IMR-90 (cell line): ENCODE measurements around the gene ARHGAP31. TPM values are rescaled to one million over a fixed set of nuclear protein-coding genes. Genes with fewer than 3 reads are reported as not detected.

Experiments used
- ATAC-seq: fragments of 200-7000 bp; cut with Tn5 transposase; 2 replicates; pipeline ENCODE4 v1.9.1; 2020; ENCODE audit warnings: low read depth, mild to moderate bottlenecking, moderate library complexity
- BruUV-seq: library from RNA; stranded (reverse); fragments of 400-500 nt; replicated peaks from 2 replicates; lab custom pipeline; 2021; lab: Mats Ljungman, UMichigan
- CTCF ChIA-PET: fragments of 300-600 bp; formaldehyde crosslinking; extraction: SDS; loops from one replicate; lab custom pipeline; 2021; ENCODE audit warnings: antibody characterized with exemption; lab: Yijun Ruan, JAX
- POLR2A ChIA-PET: fragments of 300-600 bp; sonication (Branson Sonifier 250); formaldehyde crosslinking; loops from one replicate; lab custom pipeline; 2022; ENCODE audit warnings: antibody characterized with exemption; ENCODE audit not compliant: unreplicated experiment; lab: Charles Lee
- DNase-seq: peaks from one replicate; pipeline ENCODE4 v3.0.0; 2013
- H2AFZ ChIP-seq: replicated peaks from 2 replicates; pipeline ENCODE3; 2013; ENCODE audit warnings: low read length, mild to moderate bottlenecking; ENCODE audit not compliant: poor library complexity
- H2AK5ac ChIP-seq: 2 replicates; pipeline ENCODE4 v1.6.1; 2013; ENCODE audit warnings: low read depth, low read length, inconsistent platforms
- H2AK9ac ChIP-seq: replicated peaks from 2 replicates; pipeline ENCODE3; 2013; ENCODE audit warnings: mild to moderate bottlenecking, low read depth, low read length, moderate library complexity; ENCODE audit not compliant: poor library complexity
- H2BK120ac ChIP-seq: 2 replicates; pipeline ENCODE4 v1.6.1; 2013; ENCODE audit warnings: low read depth, low read length, inconsistent platforms
- H2BK15ac ChIP-seq: 3 replicates; pipeline ENCODE4 v1.6.1; 2013; ENCODE audit warnings: low read depth, low read length, inconsistent platforms
- H2BK20ac ChIP-seq: 2 replicates; pipeline ENCODE4 v1.6.1; 2013; ENCODE audit warnings: low read depth, mild to moderate bottlenecking, inconsistent platforms, low read length, moderate library complexity
- H2BK5ac ChIP-seq: 2 replicates; pipeline ENCODE4 v1.6.1; 2013; ENCODE audit warnings: mild to moderate bottlenecking, low read depth, low read length, inconsistent platforms; ENCODE audit not compliant: poor library complexity, severe bottlenecking
- H3K14ac ChIP-seq: replicated peaks from 2 replicates; pipeline ENCODE4 v1.6.1; 2013; ENCODE audit warnings: low read depth, low read length, inconsistent platforms
- H3K18ac ChIP-seq: 2 replicates; pipeline ENCODE4 v1.6.1; 2013; ENCODE audit warnings: low read depth, low read length, control low read depth
- H3K23ac ChIP-seq: 2 replicates; pipeline ENCODE4 v1.6.1; 2013; ENCODE audit warnings: low read depth, low read length, inconsistent platforms
- H3K27ac ChIP-seq: 2 replicates; pipeline ENCODE4 v1.5.1; 2013; ENCODE audit warnings: mild to moderate bottlenecking, control low read depth, low read length; ENCODE audit not compliant: insufficient read depth
- H3K27me3 ChIP-seq: 2 replicates; pipeline ENCODE4 v1.6.1; 2013; ENCODE audit warnings: low read length; ENCODE audit not compliant: control insufficient read depth, insufficient read depth
- H3K36me3 ChIP-seq: 2 replicates; pipeline ENCODE4 v1.6.1; 2013; ENCODE audit warnings: low read length, mixed read lengths; ENCODE audit not compliant: control insufficient read depth, insufficient read depth
- H3K4ac ChIP-seq: 2 replicates; pipeline ENCODE4 v1.6.1; 2013; ENCODE audit warnings: low read depth, low read length, inconsistent platforms
- H3K4me1 ChIP-seq: 2 replicates; pipeline ENCODE4 v1.6.1; 2013; ENCODE audit warnings: low read length, mixed read lengths; ENCODE audit not compliant: control insufficient read depth, insufficient read depth
- H3K4me2 ChIP-seq: 2 replicates; pipeline ENCODE4 v1.6.1; 2013; ENCODE audit warnings: low read depth, mild to moderate bottlenecking, control low read depth, low read length, moderate library complexity
- H3K4me3 ChIP-seq: 2 replicates; pipeline ENCODE4 v1.5.1; 2013; ENCODE audit warnings: low read depth, mild to moderate bottlenecking, control low read depth, low read length, moderate library complexity; ENCODE audit not compliant: insufficient read depth
- H3K56ac ChIP-seq: 2 replicates; pipeline ENCODE4 v1.6.1; 2013; ENCODE audit warnings: low read length, inconsistent platforms; ENCODE audit not compliant: insufficient read depth; ENCODE audit errors: extremely low read depth
- H3K79me1 ChIP-seq, 2 experiments: 2 replicates each; pipeline ENCODE4 v1.6.1; 2013; ENCODE audit warnings: low read length in 2 of 2, inconsistent platforms in 1 of 2, low read depth in 1 of 2
- H3K9ac ChIP-seq: 2 replicates; pipeline ENCODE4 v1.6.1; 2013; ENCODE audit warnings: low read depth, low read length, control low read depth
- H3K9me1 ChIP-seq: 2 replicates; pipeline ENCODE4 v1.6.1; 2013; ENCODE audit warnings: low read length, inconsistent platforms; ENCODE audit not compliant: insufficient read depth
- H3K9me3 ChIP-seq: 2 replicates; pipeline ENCODE4 v1.6.1; 2013; ENCODE audit warnings: low read length; ENCODE audit not compliant: control insufficient read depth, insufficient read depth
- H4K20me1 ChIP-seq: 2 replicates; pipeline ENCODE4 v1.6.1; 2013; ENCODE audit warnings: low read length, inconsistent platforms; ENCODE audit not compliant: insufficient read depth
- H4K5ac ChIP-seq: 2 replicates; pipeline ENCODE4 v1.6.1; 2013; ENCODE audit warnings: mild to moderate bottlenecking, low read depth, low read length, control low read depth
- H4K8ac ChIP-seq, 2 experiments: 2 replicates each; pipeline ENCODE4 v1.6.1; 2013; ENCODE audit warnings: low read depth in 2 of 2, low read length in 2 of 2, control low read depth in 1 of 2, inconsistent platforms in 1 of 2
- H4K91ac ChIP-seq: 2 replicates; pipeline ENCODE4 v1.6.1; 2013; ENCODE audit warnings: low read depth, low read length, inconsistent platforms; ENCODE audit not compliant: insufficient read depth
- CHD1 ChIP-seq: IDR thresholded peaks from 2 replicates; pipeline ENCODE4 v1.6.1; 2012; ENCODE audit warnings: low read depth, low read length, improper control_type of control experiment
- FOS ChIP-seq: fragments of 150-350 bp; IDR thresholded peaks from 2 replicates; pipeline ENCODE4 v1.6.1; 2016; ENCODE audit warnings: low read depth, low read length
- MAFK ChIP-seq: IDR thresholded peaks from 2 replicates; pipeline ENCODE4 v1.6.1; 2012; ENCODE audit warnings: low read depth, low read length, improper control_type of control experiment
- MAZ ChIP-seq: IDR thresholded peaks from 2 replicates; pipeline ENCODE4 v1.6.1; 2012; ENCODE audit warnings: low read depth, mild to moderate bottlenecking, low read length, improper control_type of control experiment, moderate library complexity, borderline replicate concordance
- WGBS, 2 experiments: methylation state at CpG; one replicate each; pipeline versions ENCODE4 v1.1.5 to v1.1.7; 2013; ENCODE audit warnings: missing lambda C conversion rate in 2 of 2; ENCODE audit not compliant: insufficient read length in 1 of 2; ENCODE audit errors: extremely low coverage in 2 of 2; 5-methylcytosine and 5-hydroxymethylcytosine counted together
- dilution Hi-C: fragments of 300-500 bp; cut with HindIII; formaldehyde crosslinking; loops from one replicate; pipeline ENCODE4 v1.14.3; 2018; ENCODE audit warnings: low sequenced_read_pairs; ENCODE audit not compliant: unreplicated experiment
- in situ Hi-C: fragments of 300-500 bp; cut with MboI; formaldehyde crosslinking; loops from 3 replicates; pipeline ENCODE4 v1.14.3; 2019; ENCODE audit warnings: low sequenced_read_pairs, inconsistent platforms, mixed read lengths
- intact Hi-C: fragments of 100-400 bp; cut with micrococcal nuclease; formaldehyde crosslinking; loops from 2 replicates; pipeline ENCODE4 v1.10.0; 2022
- polyA plus RNA-seq, 3 experiments: library from polyadenylated mRNA; depleted of rRNA; stranded (reverse); fragments of >200 nt; gene quantifications; 2 replicates each; pipeline ENCODE4 v1.2.3, GENCODE V29; 2012; ENCODE audit warnings: low replicate concordance in 1 of 3
- total RNA-seq: library from RNA; depleted of rRNA; stranded (reverse); fragments of >200 nt; gene quantifications from 2 replicates; pipeline ENCODE4 v1.2.3, GENCODE V29; 2012
- TF ChIP-seq, protein P1 (sequence below): fragments of 150-350 bp; IDR thresholded peaks from 2 replicates; pipeline ENCODE4 v1.6.1; 2017; ENCODE audit warnings: mild to moderate bottlenecking, antibody characterized with exemption, low read length, low read depth
- TF ChIP-seq, protein P2 (sequence below): conservative IDR thresholded peaks from 2 replicates; pipeline ENCODE4 v1.5.1; 2012; ENCODE audit warnings: mild to moderate bottlenecking, low read depth, low read length, improper control_type of control experiment

The ARHGAP31 gene
- total and polyA plus RNA-seq, 2 of the 4 experiments (the other 2 are of a cell fraction): 6.6 to 7.7 TPM

DNA sequence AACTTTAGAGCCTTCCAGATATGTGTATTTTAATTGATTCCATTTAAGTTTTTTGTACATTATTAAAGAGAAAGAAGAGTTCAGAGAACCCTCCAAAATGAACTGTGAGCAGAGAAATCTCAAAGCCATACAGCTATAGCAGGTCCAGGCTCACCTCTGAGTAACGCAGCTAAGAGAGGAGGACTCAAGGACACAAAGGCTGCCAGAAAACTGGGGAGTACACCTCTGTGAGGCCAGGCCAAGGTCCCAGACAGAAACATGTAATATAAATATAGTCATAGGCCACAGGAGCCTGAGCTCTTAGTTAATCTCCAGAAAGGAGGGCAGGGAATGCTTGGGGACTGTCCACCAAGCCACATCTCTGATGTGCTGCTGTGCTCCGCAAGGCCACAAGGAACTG lies 102.7 kb downstream of the ARHGAP31 start:
- no peak overlapping the region for H4K91ac ChIP-seq
- H3K79me1 ChIP-seq: no peaks in the 10 kb centered on the region
- intact Hi-C loops (no loop called here), dilution Hi-C loops (no loop called here), in situ Hi-C loops (no loop called here)
- H2AK9ac ChIP-seq: no peak overlapping the region
- H3K4me3 ChIP-seq: no peak overlapping the region
- H3K27ac ChIP-seq: no peak overlapping the region
- no peak overlapping the region for H4K5ac ChIP-seq
- no peak overlapping the region for H2AK5ac ChIP-seq
- H3K36me3 ChIP-seq: peaks cover 25% of the 10 kb centered on the region
- no TSS peak for BruUV-seq
- no peak overlapping the region for H2BK15ac ChIP-seq
- no peak overlapping the region for H2BK5ac ChIP-seq
- no peak overlapping the region for H2BK120ac ChIP-seq
- no peak overlapping the region for H3K4ac ChIP-seq
- H4K20me1 ChIP-seq: no peaks in the 10 kb centered on the region
- no peak for DNase-seq
- TF ChIP-seq, protein P1, sequence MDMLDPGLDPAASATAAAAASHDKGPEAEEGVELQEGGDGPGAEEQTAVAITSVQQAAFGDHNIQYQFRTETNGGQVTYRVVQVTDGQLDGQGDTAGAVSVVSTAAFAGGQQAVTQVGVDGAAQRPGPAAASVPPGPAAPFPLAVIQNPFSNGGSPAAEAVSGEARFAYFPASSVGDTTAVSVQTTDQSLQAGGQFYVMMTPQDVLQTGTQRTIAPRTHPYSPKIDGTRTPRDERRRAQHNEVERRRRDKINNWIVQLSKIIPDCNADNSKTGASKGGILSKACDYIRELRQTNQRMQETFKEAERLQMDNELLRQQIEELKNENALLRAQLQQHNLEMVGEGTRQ: no peak
- no peak for TF ChIP-seq CHD1
- TF ChIP-seq MAZ: no peak
- TF ChIP-seq FOS: no peak
- TF ChIP-seq, protein P2, sequence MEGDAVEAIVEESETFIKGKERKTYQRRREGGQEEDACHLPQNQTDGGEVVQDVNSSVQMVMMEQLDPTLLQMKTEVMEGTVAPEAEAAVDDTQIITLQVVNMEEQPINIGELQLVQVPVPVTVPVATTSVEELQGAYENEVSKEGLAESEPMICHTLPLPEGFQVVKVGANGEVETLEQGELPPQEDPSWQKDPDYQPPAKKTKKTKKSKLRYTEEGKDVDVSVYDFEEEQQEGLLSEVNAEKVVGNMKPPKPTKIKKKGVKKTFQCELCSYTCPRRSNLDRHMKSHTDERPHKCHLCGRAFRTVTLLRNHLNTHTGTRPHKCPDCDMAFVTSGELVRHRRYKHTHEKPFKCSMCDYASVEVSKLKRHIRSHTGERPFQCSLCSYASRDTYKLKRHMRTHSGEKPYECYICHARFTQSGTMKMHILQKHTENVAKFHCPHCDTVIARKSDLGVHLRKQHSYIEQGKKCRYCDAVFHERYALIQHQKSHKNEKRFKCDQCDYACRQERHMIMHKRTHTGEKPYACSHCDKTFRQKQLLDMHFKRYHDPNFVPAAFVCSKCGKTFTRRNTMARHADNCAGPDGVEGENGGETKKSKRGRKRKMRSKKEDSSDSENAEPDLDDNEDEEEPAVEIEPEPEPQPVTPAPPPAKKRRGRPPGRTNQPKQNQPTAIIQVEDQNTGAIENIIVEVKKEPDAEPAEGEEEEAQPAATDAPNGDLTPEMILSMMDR: no peak
- no peak for TF ChIP-seq MAFK
- H3K18ac ChIP-seq: no peak overlapping the region
- no peak overlapping the region for H3K14ac ChIP-seq
- H3K23ac ChIP-seq: no peak overlapping the region
- ATAC-seq: no peak
- H3K4me1 ChIP-seq: no peaks in the 10 kb centered on the region
- no peak overlapping the region for H3K56ac ChIP-seq
- H2AFZ ChIP-seq: no peak overlapping the region
- no peak overlapping the region for H3K4me2 ChIP-seq
- H3K9ac ChIP-seq: no peak overlapping the region
- CTCF ChIA-PET: no interaction called here
- H3K9me1 ChIP-seq: no peaks in the 10 kb centered on the region
- POLR2A ChIA-PET: no interaction called here
- no peaks in the 10 kb centered on the region for H3K27me3 ChIP-seq
- WGBS, 2 experiments: 86% methylated on average over 1 of the region's 2 CpGs; no CpG with 5 or more reads in 1 of the 2 experiments
- H3K9me3 ChIP-seq: no peaks in the 10 kb centered on the region
- no peak overlapping the region for H4K8ac ChIP-seq
- H2BK20ac ChIP-seq: no peak overlapping the region
